K562 (cell line): ENCODE data around the gene ABI2. TPM values are rescaled to one million over a fixed set of nuclear protein-coding genes. Genes with fewer than 3 reads are reported as not detected.
"Not testable (repeated sequence)": the region's sequence is repeated elsewhere in the genome, so short reads cannot be mapped to it uniquely, and the experiment has no call there.

Experiments used
- ATAC-seq: fragments of 200-7000 bp; cut with Tn5 transposase; 3 replicates; pipeline ENCODE4 v1.9.1; 2020; ENCODE audit warnings: moderate library complexity
- BruUV-seq: library from RNA; stranded (reverse); fragments of 400-500 nt; replicated peaks from 2 replicates; lab custom pipeline; 2021; lab: Mats Ljungman, UMichigan
- CTCF ChIA-PET: fragments of 300-600 bp; formaldehyde crosslinking; extraction: SDS; loops from one replicate; lab custom pipeline; 2021; ENCODE audit warnings: low intra/inter-chr PET ratio; lab: Yijun Ruan, JAX
- POLR2A ChIA-PET: fragments of 300-600, 350-650 bp; sonication (Branson Sonifier 250); formaldehyde crosslinking; extraction: SDS; loops from one replicate; lab custom pipeline; 2021; ENCODE audit warnings: antibody characterized with exemption, inconsistent platforms; lab: Yijun Ruan, JAX
- DNase-seq, 4 experiments: peaks; one replicate each; pipeline versions ENCODE4 v3.0.0 to v3.0.0-alpha.2; 2011 to 2018; ENCODE audit warnings: low spot score in 3 of 4, mixed read lengths in 3 of 4; ENCODE audit errors: extremely low read depth in 1 of 4
- FAIRE-seq: peaks from 2 replicates; lab custom pipeline; 2011; peaks lifted over from hg19 to GRCh38; lab: Jason Lieb, UNC
- H2AFZ ChIP-seq: 2 replicates; pipeline ENCODE4 v1.6.0; 2011; ENCODE audit warnings: low read depth, low read length, control low read depth, inconsistent platforms
- H3K27ac ChIP-seq: fragments of 200-600 bp; 3 replicates; pipeline ENCODE4 v1.8.0; 2011; ENCODE audit warnings: low read depth, mild to moderate bottlenecking, control low read depth, inconsistent platforms, low read length, moderate library complexity, mixed read lengths; ENCODE audit errors: extremely low read depth
- H3K27me3 ChIP-seq, 2 experiments: fragments of 300-600 bp in 1 of 2; 2 replicates in 1 of 2; 3 replicates in 1 of 2; pipeline versions ENCODE4 v1.6.0 to v1.8.0; 2011; ENCODE audit warnings: inconsistent platforms in 2 of 2, low read length in 2 of 2, mild to moderate bottlenecking in 1 of 2, mixed read lengths in 1 of 2, moderate library complexity in 1 of 2; ENCODE audit not compliant: control insufficient read depth in 2 of 2, insufficient read depth in 2 of 2
- H3K36me3 ChIP-seq: fragments of 300-600 bp; 3 replicates; pipeline ENCODE4 v1.8.0; 2011; ENCODE audit warnings: mild to moderate bottlenecking, low read length, inconsistent platforms; ENCODE audit not compliant: control insufficient read depth, insufficient read depth
- H3K4me1 ChIP-seq, 2 experiments: fragments of 200-600 bp in 1 of 2; replicated peaks in 1 of 2; 2 replicates in 1 of 2; 3 replicates in 1 of 2; pipeline versions ENCODE4 v1.5.1 to v1.8.0; 2011; ENCODE audit warnings: inconsistent platforms in 2 of 2, low read length in 2 of 2, mild to moderate bottlenecking in 1 of 2, mixed read lengths in 1 of 2, moderate library complexity in 1 of 2; ENCODE audit not compliant: control insufficient read depth in 2 of 2, insufficient read depth in 2 of 2
- H3K4me2 ChIP-seq: 2 replicates; pipeline ENCODE4 v1.6.1; 2011; ENCODE audit warnings: low read length, control low read depth, inconsistent platforms, mixed read lengths; ENCODE audit not compliant: insufficient read depth
- H3K4me3 ChIP-seq: fragments of 200-600 bp; sonication (generic), shearing (Covaris generic); 2 replicates; pipeline ENCODE4 v1.5.1; 2016; ENCODE audit warnings: control low read depth, inconsistent platforms
- H3K79me2 ChIP-seq: fragments of 200-600 bp; 3 replicates; pipeline ENCODE4 v1.8.0; 2011; ENCODE audit warnings: low read length, inconsistent platforms; ENCODE audit not compliant: control insufficient read depth, insufficient read depth
- H3K9ac ChIP-seq, 2 experiments: 2 replicates each; pipeline versions ENCODE4 v1.6.0 to v1.6.1; 2011; ENCODE audit warnings: low read depth in 2 of 2, low read length in 2 of 2, control low read depth in 1 of 2, inconsistent platforms in 1 of 2, mild to moderate bottlenecking in 1 of 2, mixed read lengths in 1 of 2; ENCODE audit not compliant: insufficient read depth in 1 of 2
- H3K9me1 ChIP-seq: one replicate; pipeline ENCODE4 v1.6.0; 2011; ENCODE audit warnings: inconsistent platforms, mild to moderate bottlenecking, low read length, moderate library complexity; ENCODE audit not compliant: control insufficient read depth, insufficient read depth
- H3K9me3 ChIP-seq: replicated peaks from 2 replicates; pipeline ENCODE4 v1.5.1; 2011; ENCODE audit warnings: low read depth, low read length, inconsistent platforms; ENCODE audit not compliant: control insufficient read depth, insufficient read depth
- H4K20me1 ChIP-seq: replicated peaks from 2 replicates; pipeline ENCODE4 v1.6.1; 2011; ENCODE audit warnings: low read length, inconsistent platforms, mixed read lengths; ENCODE audit not compliant: control insufficient read depth, insufficient read depth
- C11orf30 ChIP-seq: fragments of 450-650 bp; IDR thresholded peaks from 2 replicates; pipeline ENCODE4 v1.6.1; 2016; ENCODE audit warnings: low read depth, mild to moderate bottlenecking
- EGR1 ChIP-seq: fragments of 450-650 bp; conservative IDR thresholded peaks from 2 replicates; pipeline ENCODE4 v1.6.1; 2017; ENCODE audit warnings: mild to moderate bottlenecking
- HNRNPLL ChIP-seq: fragments of 200-400 bp; formaldehyde crosslinking; IDR thresholded peaks from 2 replicates; pipeline ENCODE4 v1.6.1; 2017; ENCODE audit warnings: low read length, low read depth, mild to moderate bottlenecking; ENCODE audit not compliant: poor library complexity, severe bottlenecking
- MAFF ChIP-seq: IDR thresholded peaks from 2 replicates; pipeline ENCODE4 v1.6.1; 2012; ENCODE audit warnings: low read length, improper control_type of control experiment
- MEF2A ChIP-seq: IDR thresholded peaks from 2 replicates; pipeline ENCODE4 v1.6.1; 2011; ENCODE audit warnings: low read depth, mild to moderate bottlenecking, low read length, moderate library complexity; ENCODE audit not compliant: control insufficient read depth
- NUFIP1 ChIP-seq: fragments of 450-650 bp; IDR thresholded peaks from 2 replicates; pipeline ENCODE4 v1.6.1; 2018; ENCODE audit not compliant: partially characterized antibody
- RCOR1 ChIP-seq, 2 experiments: IDR thresholded peaks; 2 replicates each; pipeline ENCODE4 v1.6.1; 2012; ENCODE audit warnings: low read depth in 2 of 2, low read length in 2 of 2, borderline replicate concordance in 1 of 2, improper control_type of control experiment in 1 of 2
- RFX1 ChIP-seq: fragments of 450-650 bp; IDR thresholded peaks from 2 replicates; pipeline ENCODE4 v1.6.1; 2016; ENCODE audit warnings: mild to moderate bottlenecking, moderate library complexity
- SMARCB1 ChIP-seq: IDR thresholded peaks from 2 replicates; pipeline ENCODE4 v1.6.1; 2011; ENCODE audit warnings: improper control_type of control experiment, low read depth; ENCODE audit not compliant: insufficient read length
- SOX6 ChIP-seq: fragments of 450-650 bp; IDR thresholded peaks from 2 replicates; pipeline ENCODE4 v1.6.1; 2014; ENCODE audit warnings: mild to moderate bottlenecking
- ZNF316 ChIP-seq: fragments of 450-650 bp; IDR thresholded peaks from 2 replicates; pipeline ENCODE4 v1.6.1; 2016
- ZNF436 ChIP-seq: fragments of 250-450, 450-650 bp; sonication (Bioruptor Pico); formaldehyde crosslinking; IDR thresholded peaks from 2 replicates; pipeline ENCODE4 v1.7.0; 2020; ENCODE audit warnings: mild to moderate bottlenecking
- WGBS: fragments of 100-300 bp; shearing (Covaris generic); methylation state at CpG from one replicate; pipeline ENCODE4 v1.1.6; 2016; ENCODE audit warnings: low coverage, mixed read lengths; ENCODE audit not compliant: insufficient coverage; ENCODE audit errors: missing lambda C conversion rate; 5-methylcytosine and 5-hydroxymethylcytosine counted together
- in situ Hi-C: fragments of 300-500 bp; cut with MboI; formaldehyde crosslinking; loops from 4 replicates; pipeline ENCODE4 v1.15.0; 2018; ENCODE audit warnings: inconsistent platforms, mixed read lengths
- intact Hi-C: fragments of 100-400 bp; cut with micrococcal nuclease; formaldehyde crosslinking; loops from 2 replicates; pipeline ENCODE4 v1.14.2; 2022
- polyA plus RNA-seq, 8 experiments: library from polyadenylated mRNA; depleted of rRNA in 4 of 8; stranded (reverse) in 5 of 8; unstranded in 3 of 8; fragments of >200 nt; fragmentation: Nextera tagmentation in 2 of 8; fragmentation: Illumina TruSeq in 1 of 8; extraction: Ambion mirVana in 2 of 8; extraction: Trizol in 1 of 8; gene quantifications; 2 replicates each; pipeline versions ENCODE4 v1.2.1 to v1.2.3, GENCODE V29; 2011 to 2014; ENCODE audit warnings: inconsistent platforms in 1 of 8, missing spikeins in 1 of 8
- total RNA-seq, 7 experiments: library from RNA; depleted of rRNA in 6 of 7; stranded (reverse); fragments of >200 nt in 6 of 7; fragmentation: Illumina TruSeq in 2 of 7; extraction: Trizol in 2 of 7; gene quantifications; 2 replicates each; pipeline versions ENCODE4 v1.2.1 to v1.2.3, GENCODE V29; 2011 to 2021; ENCODE audit warnings: low replicate concordance in 1 of 7
- TF ChIP-seq, protein P1 (sequence below): fragments of 450-650 bp; formaldehyde crosslinking; IDR thresholded peaks from 2 replicates; pipeline ENCODE4 v1.4.0; 2020; ENCODE audit warnings: mild to moderate bottlenecking, moderate library complexity

Gene ABI2
- total and polyA plus RNA-seq, 9 of the 15 experiments (the other 6 are each of a cell fraction or from before 2014, with no cell fraction given) = 5.3 to 24.3 (median 12.2) TPM

DNA sequence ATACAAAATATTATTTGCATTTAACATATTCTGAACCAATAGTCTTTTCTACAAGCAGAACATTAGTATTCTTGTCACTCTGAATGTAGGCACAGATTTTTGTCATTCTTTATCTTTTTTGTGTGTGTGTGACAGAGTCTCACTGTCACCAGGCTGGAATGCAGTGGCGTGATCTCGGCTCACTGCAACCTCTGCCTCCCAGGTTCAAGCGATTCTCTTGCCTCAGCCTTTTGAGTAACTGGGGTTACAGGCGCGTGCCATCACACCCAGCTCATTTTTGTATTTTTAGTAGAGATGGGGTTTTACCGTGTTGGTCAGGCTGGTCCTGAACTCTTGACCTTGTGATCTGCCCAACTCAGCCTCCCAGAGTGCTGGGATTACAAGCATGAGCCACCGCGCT is 25.6 kb upstream of the ABI2 start:
- H3K9me3 ChIP-seq, H3K9ac ChIP-seq, H3K79me2 ChIP-seq, H3K4me3 ChIP-seq, BruUV-seq, DNase-seq, POLR2A ChIA-PET, ATAC-seq, H3K4me2 ChIP-seq, H3K27ac ChIP-seq, FAIRE-seq, H3K36me3 ChIP-seq, CTCF ChIA-PET, H4K20me1 ChIP-seq, H3K9me1 ChIP-seq, H3K27me3 ChIP-seq, in situ Hi-C loops, H2AFZ ChIP-seq, H3K4me1 ChIP-seq, intact Hi-C loops: not testable (repeated sequence)
- WGBS = 78% methylated on average over 8 of the region's 8 CpGs

DNA sequence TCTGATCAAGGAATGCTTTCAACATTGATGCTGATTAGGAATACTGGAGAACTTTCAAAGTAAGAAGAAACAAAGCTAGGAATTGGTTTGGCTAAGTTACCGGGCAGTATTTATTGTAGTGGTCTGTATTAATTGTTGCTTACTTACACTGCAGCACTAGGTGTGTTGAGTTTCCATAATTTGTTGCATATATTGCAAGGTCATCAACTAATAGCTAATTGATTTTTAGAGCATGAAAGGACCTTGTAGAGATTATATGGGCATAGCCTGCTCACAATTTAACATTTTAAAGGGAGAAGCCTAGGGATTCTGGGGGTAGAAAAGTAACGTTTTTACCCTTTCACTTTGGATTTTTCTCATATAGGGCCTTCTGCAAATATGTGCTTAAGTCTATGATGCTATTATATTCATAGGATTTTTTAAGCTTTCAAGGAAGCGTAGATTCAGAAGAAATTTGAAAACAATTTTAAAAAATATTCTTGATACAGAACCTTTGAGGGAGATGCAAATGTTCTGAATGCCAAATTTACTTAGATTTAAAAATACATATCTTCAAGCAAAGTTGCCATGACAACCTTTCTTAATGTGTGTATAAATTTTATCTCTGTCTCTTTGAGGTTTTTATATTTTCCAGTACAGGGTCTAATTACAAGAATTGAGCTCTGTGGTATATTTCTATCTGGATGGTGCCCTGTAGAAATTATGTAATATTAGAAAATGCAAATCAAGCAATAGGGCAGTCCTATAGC is 17.3 kb upstream of the ABI2 start:
- H3K36me3 ChIP-seq = no peaks in the 10 kb centered on the region
- ATAC-seq = no peak
- no peak overlapping the region for H3K27ac ChIP-seq
- no peak overlapping the region for H3K4me3 ChIP-seq
- WGBS = 37% methylated on average over 3 of the region's 3 CpGs
- no peak overlapping the region for H3K4me2 ChIP-seq
- H3K9me1 ChIP-seq = no peaks in the 10 kb centered on the region
- no peaks in the 10 kb centered on the region for H3K27me3 ChIP-seq
- no peaks in the 10 kb centered on the region for H3K9me3 ChIP-seq
- no peaks in the 10 kb centered on the region for H3K79me2 ChIP-seq
- H3K9ac ChIP-seq = no peak overlapping the region
- no peak for DNase-seq
- no peaks in the 10 kb centered on the region; a peak in 1 of 5 replicates for H3K4me1 ChIP-seq
- ChIA-PET CTCF (no interaction called here), POLR2A (no interaction called here)
- BruUV-seq = no TSS peak
- no peak for FAIRE-seq
- H2AFZ ChIP-seq = no peak overlapping the region
- intact Hi-C loops (no loop called here), in situ Hi-C loops (no loop called here)
- H4K20me1 ChIP-seq = no peaks in the 10 kb centered on the region
- TF ChIP-seq C11orf30 (peak; percentile 16; the same call in 1 of the 2 replicates), NUFIP1 (no peak), EGR1 (no peak), RCOR1 (IDR thresholded peaks at IDR 0.05; ENCODE audit: borderline replicate concordance in 1 of 2, low read depth in 2 of 2, low read length in 2 of 2) (no peak), SMARCB1 (no peak), HNRNPLL (no peak), ZNF436 (CRISPR knock-in tag) (no peak), SOX6 (no peak), RFX1 (peak; percentile 58), ZNF316 (0 out of 2 replicates have a peak, but pooled peaks have one; percentile 40), MAFF (peak; percentile 15; the same call in 1 of the 2 replicates), MEF2A (no peak)
- TF ChIP-seq, protein P1, sequence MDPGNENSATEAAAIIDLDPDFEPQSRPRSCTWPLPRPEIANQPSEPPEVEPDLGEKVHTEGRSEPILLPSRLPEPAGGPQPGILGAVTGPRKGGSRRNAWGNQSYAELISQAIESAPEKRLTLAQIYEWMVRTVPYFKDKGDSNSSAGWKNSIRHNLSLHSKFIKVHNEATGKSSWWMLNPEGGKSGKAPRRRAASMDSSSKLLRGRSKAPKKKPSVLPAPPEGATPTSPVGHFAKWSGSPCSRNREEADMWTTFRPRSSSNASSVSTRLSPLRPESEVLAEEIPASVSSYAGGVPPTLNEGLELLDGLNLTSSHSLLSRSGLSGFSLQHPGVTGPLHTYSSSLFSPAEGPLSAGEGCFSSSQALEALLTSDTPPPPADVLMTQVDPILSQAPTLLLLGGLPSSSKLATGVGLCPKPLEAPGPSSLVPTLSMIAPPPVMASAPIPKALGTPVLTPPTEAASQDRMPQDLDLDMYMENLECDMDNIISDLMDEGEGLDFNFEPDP = no peak
